Neutrophil (primary cell): ENCODE results near the gene MMP2.

Experiments used
- H3K27ac ChIP-seq: fragments of 200-600 bp; sonication (generic); 2 replicates; pipeline ENCODE4 v1.5.1; 2016; ENCODE audit warnings: mild to moderate bottlenecking, moderate library complexity
- H3K27me3 ChIP-seq: fragments of 200-600 bp; sonication (generic); 2 replicates; pipeline ENCODE4 v1.6.0; 2016; ENCODE audit warnings: mild to moderate bottlenecking
- H3K36me3 ChIP-seq: fragments of 200-600 bp; sonication (generic); 2 replicates; pipeline ENCODE4 v1.5.1; 2017
- H3K4me1 ChIP-seq, 2 experiments: fragments of 200-600 bp in 1 of 2; sonication (generic) in 1 of 2; 1 replicate in 1 of 2; 2 replicates in 1 of 2; pipeline versions ENCODE4 v1.5.1 to v1.6.1; 2013 to 2016; ENCODE audit warnings: low read depth in 1 of 2, low read length in 1 of 2, mild to moderate bottlenecking in 1 of 2, moderate library complexity in 1 of 2; ENCODE audit not compliant: control insufficient read depth in 1 of 2, insufficient read depth in 1 of 2
- H3K4me3 ChIP-seq, 2 experiments: fragments of 200-600 bp in 1 of 2; sonication (generic) in 1 of 2; 1 replicate in 1 of 2; 2 replicates in 1 of 2; pipeline ENCODE4 v1.5.1; 2013 to 2016; ENCODE audit warnings: low read depth in 1 of 2, low read length in 1 of 2, mild to moderate bottlenecking in 1 of 2, moderate library complexity in 1 of 2
- H3K9me3 ChIP-seq: fragments of 200-600 bp; sonication (generic); 2 replicates; pipeline ENCODE4 v1.5.1; 2016
- CTCF ChIP-seq: fragments of 200-600 bp; sonication (generic); IDR thresholded peaks from 2 replicates; pipeline ENCODE4 v1.5.1; 2016; ENCODE audit warnings: antibody characterized with exemption

Gene MMP2

GRCh38 chr16:55529018-55529417 lies 50.0 kb downstream of the MMP2 start:
- no peak for TF ChIP-seq CTCF
- no peaks in the 10 kb centered on the region for H3K9me3 ChIP-seq
- peak overlapping the region; percentile 69 for H3K27ac ChIP-seq
- no peaks in the 10 kb centered on the region for H3K27me3 ChIP-seq
- peaks cover 13 to 15% of the 10 kb centered on the region in 2 experiments for H3K4me1 ChIP-seq
- no peak overlapping the region for H3K4me3 ChIP-seq
- H3K36me3 ChIP-seq: peaks cover 79% of the 10 kb centered on the region

- Histone ChIP-seq H3K9me3 (no peaks in the 10 kb centered on the region), H3K36me3 (peaks cover 89% of the 10 kb centered on the region), H3K4me1 (peaks cover 13 to 15% of the 10 kb centered on the region in 2 experiments), H3K4me3 (no peak overlapping the region), H3K27ac (no peak overlapping the region), H3K27me3 (no peaks in the 10 kb centered on the region)
- TF ChIP-seq CTCF: no peak
Measured at GRCh38 chr16:55530316-55530856, 51.4 kb downstream of the MMP2 start.

GRCh38 chr16:55532227-55532626 lies 53.2 kb downstream of the MMP2 start:
- TF ChIP-seq CTCF: no peak
- Histone ChIP-seq H3K9me3 (no peaks in the 10 kb centered on the region), H3K36me3 (peaks cover 75% of the 10 kb centered on the region), H3K4me3 (no peak overlapping the region), H3K4me1 (peaks cover 13 to 15% of the 10 kb centered on the region in 2 experiments), H3K27me3 (no peaks in the 10 kb centered on the region), H3K27ac (no peak overlapping the region)

GRCh38 chr16:55534756-55535155 lies 55.8 kb downstream of the MMP2 start:
- no peak for TF ChIP-seq CTCF

GRCh38 chr16:55539049-55539448 lies 60.1 kb downstream of the MMP2 start:
- Histone ChIP-seq H3K27me3 (no peaks in the 10 kb centered on the region), H3K36me3 (peaks cover 44% of the 10 kb centered on the region), H3K4me1 (peaks cover 28 to 32% of the 10 kb centered on the region in 2 experiments), H3K4me3 (peak overlapping the region; percentile 12 to 31), H3K9me3 (no peaks in the 10 kb centered on the region), H3K27ac (peak overlapping the region; percentile 84)
- no peak for TF ChIP-seq CTCF

More at GRCh38 chr16:55534756-55535155, 55.8 kb downstream of the MMP2 start:
- Histone ChIP-seq H3K36me3 (peaks cover 58% of the 10 kb centered on the region), H3K4me3 (no peak overlapping the region), H3K27me3 (no peaks in the 10 kb centered on the region), H3K4me1 (peaks cover 23 to 25% of the 10 kb centered on the region in 2 experiments), H3K9me3 (no peaks in the 10 kb centered on the region), H3K27ac (no peak overlapping the region)
